ENCODE measurements around the gene CFD. TPM values are rescaled to one million over a fixed set of nuclear protein-coding genes. Genes with fewer than 3 reads are reported as not detected.

CFD gene
- total RNA-seq, 2 experiments from 2014 or later, result 0.35 TPM; not detected in 1

GRCh38 chr19:831407-832369, 27.8 kb upstream of the CFD start:
- no peak overlapping the region for H3K27ac ChIP-seq (ENCODE audit: low read depth, low read length, poor library complexity, severe bottlenecking)
- no peak overlapping the region for H3K4me3 ChIP-seq (ENCODE audit: low read depth, low read length, poor library complexity, severe bottlenecking)
- no peaks in the 10 kb centered on the region for H3K9me3 ChIP-seq (ENCODE audit: low read length)
- H2AFZ ChIP-seq (ENCODE audit: low read length), result no peak overlapping the region
- no peaks in the 10 kb centered on the region for H3K9me2 ChIP-seq (ENCODE audit: insufficient read depth, low read length)
- no peaks in the 10 kb centered on the region for H3K4me1 ChIP-seq (ENCODE audit: insufficient read depth, low read length, poor library complexity, severe bottlenecking)
- no TSS peak for BruUV-seq (replicated peaks)
- no peak overlapping the region for H3K4me2 ChIP-seq (ENCODE audit: low read length)
- POLR2A ChIA-PET, result no interaction called here
- intact Hi-C loops (cut with micrococcal nuclease; ENCODE audit: unreplicated experiment), result no loop called here
- H4K20me1 ChIP-seq (ENCODE audit: insufficient read depth, low read length), result no peaks in the 10 kb centered on the region
- CTCF ChIA-PET (ENCODE audit: unreplicated experiment), result no interaction called here
- no peak for DNase-seq (ENCODE audit: low spot score)
- no peak for TF ChIP-seq EZH2phosphoT487 (IDR thresholded peaks at IDR 0.05; ENCODE audit: borderline replicate concordance, low read depth, low read length)
- TF ChIP-seq CTCF (conservative IDR thresholded peaks at IDR 0.05; ENCODE audit: low read length), result no peak
- H3K79me2 ChIP-seq (ENCODE audit: insufficient read depth, low read depth, low read length), result no peaks in the 10 kb centered on the region
- H3K36me3 ChIP-seq (ENCODE audit: insufficient read depth, low read length), result no peaks in the 10 kb centered on the region

GRCh38 chr19:834216-834615, 25.2 kb upstream of the CFD start:
- TF ChIP-seq EZH2phosphoT487 (IDR thresholded peaks at IDR 0.05; ENCODE audit: borderline replicate concordance, low read depth, low read length) (no peak), CTCF (conservative IDR thresholded peaks at IDR 0.05; ENCODE audit: low read length) (no peak)
- intact Hi-C loops (cut with micrococcal nuclease; ENCODE audit: unreplicated experiment), result no loop called here
- Histone ChIP-seq H3K4me1 (ENCODE audit: insufficient read depth, low read length, poor library complexity, severe bottlenecking) (no peaks in the 10 kb centered on the region), H3K4me2 (ENCODE audit: low read length) (no peak overlapping the region), H3K4me3 (ENCODE audit: low read depth, low read length, poor library complexity, severe bottlenecking) (no peak overlapping the region), H2AFZ (ENCODE audit: low read length) (no peak overlapping the region), H3K79me2 (ENCODE audit: insufficient read depth, low read depth, low read length) (no peaks in the 10 kb centered on the region), H3K9me3 (ENCODE audit: low read length) (no peaks in the 10 kb centered on the region), H4K20me1 (ENCODE audit: insufficient read depth, low read length) (no peaks in the 10 kb centered on the region), H3K9me2 (ENCODE audit: insufficient read depth, low read length) (no peaks in the 10 kb centered on the region), H3K27ac (ENCODE audit: low read depth, low read length, poor library complexity, severe bottlenecking) (no peak overlapping the region), H3K36me3 (ENCODE audit: insufficient read depth, low read length) (no peaks in the 10 kb centered on the region)
- no TSS peak for BruUV-seq (replicated peaks)
- no peak for DNase-seq (ENCODE audit: low spot score)
- POLR2A ChIA-PET, result no interaction called here
- CTCF ChIA-PET (ENCODE audit: unreplicated experiment), result no interaction called here

- no peaks in the 10 kb centered on the region for H3K9me3 ChIP-seq (ENCODE audit: low read length)
- no peak overlapping the region for H3K27ac ChIP-seq (ENCODE audit: low read depth, low read length, poor library complexity, severe bottlenecking)
- ChIA-PET CTCF (ENCODE audit: unreplicated experiment) (no interaction called here), POLR2A (no interaction called here)
- H3K9me2 ChIP-seq (ENCODE audit: insufficient read depth, low read length), result no peaks in the 10 kb centered on the region
- no peaks in the 10 kb centered on the region for H4K20me1 ChIP-seq (ENCODE audit: insufficient read depth, low read length)
- H3K36me3 ChIP-seq (ENCODE audit: insufficient read depth, low read length), result no peaks in the 10 kb centered on the region
- H3K4me2 ChIP-seq (ENCODE audit: low read length), result no peak overlapping the region
- no peaks in the 10 kb centered on the region for H3K4me1 ChIP-seq (ENCODE audit: insufficient read depth, low read length, poor library complexity, severe bottlenecking)
- no peak overlapping the region for H2AFZ ChIP-seq (ENCODE audit: low read length)
- TF ChIP-seq CTCF (conservative IDR thresholded peaks at IDR 0.05; ENCODE audit: low read length) (no peak), EZH2phosphoT487 (IDR thresholded peaks at IDR 0.05; ENCODE audit: borderline replicate concordance, low read depth, low read length) (no peak)
- no TSS peak for BruUV-seq (replicated peaks)
- no peaks in the 10 kb centered on the region for H3K79me2 ChIP-seq (ENCODE audit: insufficient read depth, low read depth, low read length)
- H3K4me3 ChIP-seq (ENCODE audit: low read depth, low read length, poor library complexity, severe bottlenecking), result no peak overlapping the region
- DNase-seq (ENCODE audit: low spot score), result no peak
- intact Hi-C loops (cut with micrococcal nuclease; ENCODE audit: unreplicated experiment), result no loop called here
Measured at GRCh38 chr19:835210-835810, 24.2 kb upstream of the CFD start.
